SK-N-SH (cell line): Measurements from ENCODE around the gene CHERP. TPM values are rescaled to one million over a fixed set of nuclear protein-coding genes. Genes with fewer than 3 reads are reported as not detected.

Experiments
- CTCF ChIA-PET: fragments of 300-600, 350-600 bp; formaldehyde crosslinking; extraction: SDS; loops from one replicate; lab custom pipeline; 2021; lab: Yijun Ruan, JAX
- POLR2A ChIA-PET: fragments of 350-600 bp; sonication (Branson Sonifier 250); formaldehyde crosslinking; extraction: SDS; loops from one replicate; lab custom pipeline; 2020; ENCODE audit warnings: antibody characterized with exemption, inconsistent platforms; lab: Yijun Ruan, JAX
- DNase-seq: peaks from one replicate; pipeline ENCODE4 v3.0.0; 2012
- H2AFZ ChIP-seq: fragments of 200-600 bp; sonication (generic); 2 replicates; pipeline ENCODE4 v1.8.1; 2016; ENCODE audit warnings: antibody characterized with exemption, mild to moderate bottlenecking, low read depth
- H3F3A ChIP-seq: fragments of 200-600 bp; sonication (generic); replicated peaks from 2 replicates; pipeline ENCODE3; 2016; ENCODE audit warnings: antibody characterized with exemption, mild to moderate bottlenecking; ENCODE audit not compliant: insufficient read depth
- H3K27ac ChIP-seq, 2 experiments: fragments of 200-500 bp in 1 of 2; fragments of 200-600 bp in 1 of 2; sonication (Bioruptor generic) in 1 of 2; sonication (generic), shearing (Covaris generic) in 1 of 2; 2 replicates each; pipeline versions ENCODE4 v1.5.1 to v1.6.1; 2014 to 2016; ENCODE audit warnings: low read depth in 2 of 2, inconsistent platforms in 1 of 2, low read length in 1 of 2, mild to moderate bottlenecking in 1 of 2, mixed read lengths in 1 of 2
- H3K27me3 ChIP-seq: fragments of 200-600 bp; sonication (generic), shearing (Covaris generic); 2 replicates; pipeline ENCODE4 v1.6.1; 2016; ENCODE audit warnings: mixed run types; ENCODE audit not compliant: insufficient read depth
- H3K36me3 ChIP-seq, 2 experiments: fragments of 200-500 bp in 1 of 2; fragments of 200-600 bp in 1 of 2; sonication (Bioruptor generic) in 1 of 2; sonication (generic) in 1 of 2; replicated peaks in 1 of 2; 2 replicates each; pipeline versions ENCODE3 to v1.5.1; 2014 to 2016; ENCODE audit warnings: low read length in 1 of 2, mild to moderate bottlenecking in 1 of 2; ENCODE audit not compliant: insufficient read depth in 2 of 2, control insufficient read depth in 1 of 2
- H3K4me1 ChIP-seq, 2 experiments: fragments of 200-500 bp in 1 of 2; fragments of 200-600 bp in 1 of 2; sonication (Bioruptor generic) in 1 of 2; sonication (generic), shearing (Covaris generic) in 1 of 2; 2 replicates each; pipeline versions ENCODE4 v1.5.1 to v1.6.1; 2014 to 2016; ENCODE audit warnings: low read depth in 1 of 2, low read length in 1 of 2, mixed run types in 1 of 2; ENCODE audit not compliant: insufficient read depth in 2 of 2, control insufficient read depth in 1 of 2
- H3K4me2 ChIP-seq: fragments of 200-600 bp; sonication (generic), shearing (Covaris generic); 2 replicates; pipeline ENCODE4 v1.6.1; 2017; ENCODE audit warnings: mixed run types
- H3K4me3 ChIP-seq, 2 experiments: fragments of 200-500 bp in 1 of 2; fragments of 200-600 bp in 1 of 2; sonication (Bioruptor generic) in 1 of 2; sonication (generic), shearing (Covaris generic) in 1 of 2; 2 replicates each; pipeline versions ENCODE4 v1.5.1 to v1.8.1; 2014 to 2016; ENCODE audit warnings: low read depth in 2 of 2, inconsistent platforms in 1 of 2, low read length in 1 of 2, mild to moderate bottlenecking in 1 of 2, mixed read lengths in 1 of 2, moderate library complexity in 1 of 2
- H3K79me2 ChIP-seq: fragments of 200-600 bp; sonication (generic); 2 replicates; pipeline ENCODE4 v1.8.1; 2017; ENCODE audit warnings: mild to moderate bottlenecking; ENCODE audit not compliant: insufficient read depth
- H3K9ac ChIP-seq: fragments of 200-600 bp; sonication (generic); 2 replicates; pipeline ENCODE4 v1.6.1; 2017; ENCODE audit warnings: mixed run types
- H3K9me2 ChIP-seq: fragments of 200-600 bp; sonication (generic); 2 replicates; pipeline ENCODE4 v1.6.1; 2017; ENCODE audit warnings: mixed run types
- H3K9me3 ChIP-seq: fragments of 200-600 bp; sonication (generic); 2 replicates; pipeline ENCODE4 v1.6.1; 2017; ENCODE audit warnings: mixed run types, mild to moderate bottlenecking, moderate library complexity
- H4K20me1 ChIP-seq: fragments of 200-600 bp; sonication (generic); 2 replicates; pipeline ENCODE4 v1.6.1; 2017; ENCODE audit warnings: mild to moderate bottlenecking, mixed run types; ENCODE audit not compliant: insufficient read depth
- ELF1 ChIP-seq: IDR thresholded peaks from 2 replicates; pipeline ENCODE4 v1.4.0; 2012
- EP300 ChIP-seq, 2 experiments: IDR thresholded peaks; 2 replicates each; pipeline versions ENCODE4 v1.4.0 to v1.6.1; 2012; ENCODE audit warnings: borderline replicate concordance in 1 of 2, low read depth in 1 of 2, low read length in 1 of 2
- FOSL2 ChIP-seq: IDR thresholded peaks from 2 replicates; pipeline ENCODE4 v1.4.0; 2012; ENCODE audit warnings: low read depth, mild to moderate bottlenecking, moderate library complexity, borderline replicate concordance
- FOXJ3 ChIP-seq: sonication (generic); formaldehyde crosslinking; IDR thresholded peaks from 2 replicates; pipeline ENCODE4 v1.5.1; 2020; ENCODE audit warnings: mild to moderate bottlenecking, missing genetic modification reagents
- FOXM1 ChIP-seq: IDR thresholded peaks from 2 replicates; pipeline ENCODE4 v1.4.0; 2012; ENCODE audit warnings: low read depth, mild to moderate bottlenecking
- GATA2 ChIP-seq: sonication (generic); formaldehyde crosslinking; IDR thresholded peaks from 2 replicates; pipeline ENCODE4 v1.5.0; 2020; ENCODE audit warnings: mild to moderate bottlenecking, missing genetic modification reagents
- JUND ChIP-seq: IDR thresholded peaks from 2 replicates; pipeline ENCODE4 v1.4.0; 2012
- MEF2A ChIP-seq: IDR thresholded peaks from 2 replicates; pipeline ENCODE4 v1.4.0; 2012; ENCODE audit warnings: low read depth, borderline replicate concordance
- MXI1 ChIP-seq: IDR thresholded peaks from 2 replicates; pipeline ENCODE4 v1.6.1; 2012; ENCODE audit warnings: mild to moderate bottlenecking, low read depth, low read length, improper control_type of control experiment
- NFIC ChIP-seq: IDR thresholded peaks from 2 replicates; pipeline ENCODE4 v1.4.0; 2012; ENCODE audit warnings: borderline replicate concordance
- NRF1 ChIP-seq: IDR thresholded peaks from 2 replicates; pipeline ENCODE4 v1.6.1; 2012; ENCODE audit warnings: low read depth, mild to moderate bottlenecking, low read length
- PBX3 ChIP-seq: IDR thresholded peaks from 2 replicates; pipeline ENCODE4; 2012
- RAD21 ChIP-seq: IDR thresholded peaks from 2 replicates; pipeline ENCODE4 v1.6.1; 2012; ENCODE audit warnings: mild to moderate bottlenecking, low read length
- RCOR1 ChIP-seq: fragments of 150-350 bp; IDR thresholded peaks from 2 replicates; pipeline ENCODE4 v1.6.1; 2017; ENCODE audit warnings: antibody characterized with exemption, low read length
- REST ChIP-seq: IDR thresholded peaks from 2 replicates; pipeline ENCODE4 v1.6.1; 2012; ENCODE audit warnings: mild to moderate bottlenecking, low read depth, low read length, moderate library complexity
- RFX5 ChIP-seq: IDR thresholded peaks from 2 replicates; pipeline ENCODE4 v1.6.1; 2012; ENCODE audit warnings: mild to moderate bottlenecking, improper control_type of control experiment, low read length
- SIN3A ChIP-seq: IDR thresholded peaks from 2 replicates; pipeline ENCODE4 v1.6.1; 2012; ENCODE audit warnings: low read depth, mild to moderate bottlenecking, low read length, moderate library complexity, borderline replicate concordance
- USF1 ChIP-seq: IDR thresholded peaks from 2 replicates; pipeline ENCODE4 v1.4.0; 2012; ENCODE audit warnings: low read depth, borderline replicate concordance
- USF2 ChIP-seq: fragments of 150-350 bp; IDR thresholded peaks from 2 replicates; pipeline ENCODE4 v1.6.1; 2017; ENCODE audit warnings: antibody characterized with exemption, low read length, low read depth, borderline replicate concordance
- WGBS: methylation state at CpG from one replicate; pipeline ENCODE4 v1.1.6; 2017; ENCODE audit warnings: low lambda C conversion rate; 5-methylcytosine and 5-hydroxymethylcytosine counted together
- polyA plus RNA-seq, 3 experiments: library from polyadenylated mRNA; depleted of rRNA; stranded (reverse); fragments of >200 nt; gene quantifications; 2 replicates each; pipeline ENCODE4 v1.2.3, GENCODE V29; 2012

Gene CHERP
- polyA plus RNA-seq, 1 of the 3 experiments (the other 2 are of a cell fraction) = 16.8 TPM

GRCh38 chr19:16575861-16576689, 33.8 kb upstream of the CHERP start:
- 88% methylated on average over 23 of the region's 48 CpGs for WGBS
- no peaks in the 10 kb centered on the region for H3K9me3 ChIP-seq
- H3K36me3 ChIP-seq = peaks cover 17 to 48% of the 10 kb centered on the region in 2 experiments
- no peak overlapping the region for H2AFZ ChIP-seq
- DNase-seq = no peak
- CTCF ChIA-PET = no interaction called here
- H3F3A ChIP-seq = no peaks in the 10 kb centered on the region
- H3K4me2 ChIP-seq = no peak overlapping the region
- peaks cover 10 to 31% of the 10 kb centered on the region in 2 experiments; a peak in 3 of 4 replicates for H3K4me1 ChIP-seq
- no peaks in the 10 kb centered on the region for H3K27me3 ChIP-seq
- no peaks in the 10 kb centered on the region for H3K9me2 ChIP-seq
- peaks cover 73% of the 10 kb centered on the region for H4K20me1 ChIP-seq
- peaks cover 95% of the 10 kb centered on the region for H3K79me2 ChIP-seq
- TF ChIP-seq NRF1 = no peak
- no peak for TF ChIP-seq MEF2A
- TF ChIP-seq FOXM1 = no peak
- no peak for TF ChIP-seq USF1
- no peak for TF ChIP-seq USF2
- TF ChIP-seq FOXJ3 (CRISPR knock-in tag) = no peak
- no peak for TF ChIP-seq EP300 (IDR thresholded peaks at IDR 0.05; ENCODE audit: borderline replicate concordance in 1 of 2, low read depth in 1 of 2, low read length in 1 of 2)
- no peak for TF ChIP-seq JUND
- no peak for TF ChIP-seq MXI1
- TF ChIP-seq GATA2 (CRISPR knock-in tag) = no peak
- no peak for TF ChIP-seq NFIC
- TF ChIP-seq SIN3A = no peak
- TF ChIP-seq RCOR1 = no peak
- TF ChIP-seq REST = no peak
- no peak for TF ChIP-seq RFX5
- TF ChIP-seq RAD21 = no peak
- TF ChIP-seq PBX3 = no peak
- no peak for TF ChIP-seq FOSL2
- no peak for TF ChIP-seq ELF1
- POLR2A ChIA-PET = no interaction called here
- H3K9ac ChIP-seq = no peak overlapping the region
- H3K27ac ChIP-seq = no peak overlapping the region
- no peak overlapping the region for H3K4me3 ChIP-seq
